Peyer's patch (tissue), 4 donors: ENCODE results near the gene DCP1A.

Experiments used
- CTCF ChIP-seq, 6 experiments: fragments of 450-650 bp in 4 of 6; fragments of 200-600 bp in 2 of 6; sonication (generic) in 1 of 6; IDR thresholded peaks; one replicate each; pipeline ENCODE4 v1.5.1; 2017 to 2019; ENCODE audit warnings: antibody characterized with exemption in 6 of 6, mild to moderate bottlenecking in 3 of 6, moderate library complexity in 1 of 6
- POLR2A ChIP-seq, 2 donors: fragments of 450-650 bp; IDR thresholded peaks; one replicate each; pipeline ENCODE4 v1.5.1; 2017; ENCODE audit warnings: antibody characterized with exemption in 2 of 2, mild to moderate bottlenecking in 2 of 2, moderate library complexity in 2 of 2

DNA sequence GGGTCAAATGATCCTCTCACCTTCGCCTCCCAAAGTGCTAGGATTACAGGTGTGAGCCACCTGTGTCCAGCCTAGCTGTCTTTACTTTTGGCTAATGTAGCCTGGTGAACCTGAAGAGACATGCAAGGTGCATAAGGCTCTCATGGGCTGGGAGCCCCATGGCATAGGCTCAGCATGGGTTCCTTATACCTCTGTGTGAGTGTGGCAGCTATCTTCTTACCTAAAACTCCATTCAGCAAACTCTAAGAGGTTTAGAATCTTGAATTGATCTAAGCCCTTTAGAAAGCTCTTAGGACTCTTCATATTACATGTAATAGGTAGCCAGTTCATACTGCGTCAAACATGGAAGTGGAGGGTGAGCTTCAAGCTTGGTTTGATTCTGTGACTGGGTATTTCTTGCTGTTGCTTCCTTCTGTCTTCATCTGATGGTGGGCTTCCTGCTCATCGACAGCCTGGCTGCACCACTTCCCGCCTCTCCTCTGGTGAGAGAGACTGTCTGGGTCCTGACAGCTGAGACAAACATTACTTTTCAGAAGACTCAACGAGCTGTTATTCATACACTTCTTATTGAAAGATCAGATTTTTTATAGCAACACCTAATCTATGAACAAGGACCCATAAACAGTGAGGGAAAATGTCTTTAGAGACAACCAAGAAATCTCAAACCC lies 72.3 kb downstream of the DCP1A start:
- TF ChIP-seq POLR2A (IDR thresholded peaks at IDR 0.05) (no peak), CTCF (IDR thresholded peaks at IDR 0.05) (no peak)
